Natural killer cell (primary cell): ENCODE data around the gene EPB41L4B. TPM values are rescaled to one million over a fixed set of nuclear protein-coding genes. Genes with fewer than 3 reads are reported as not detected.
"Not testable (repeated sequence)": the region's sequence is repeated elsewhere in the genome, so short reads cannot be mapped to it uniquely, and the experiment has no call there.

Experiments used
- ATAC-seq, 3 donors: fragments of 150-1000 bp in 2 of 3; fragments of 200-7000 bp in 1 of 3; cut with Tn5 transposase; 1 replicate in 1 of 3; 2 replicates in 2 of 3; pipeline ENCODE4 v1.10.0; 2021; ENCODE audit warnings: mild to moderate bottlenecking in 2 of 3, moderate library complexity in 2 of 3
- DNase-seq, 2 donors: peaks; one replicate each; pipeline versions ENCODE4 v3.0.0 to v3.0.0-alpha.2; 2013 to 2021; ENCODE audit warnings: mixed read lengths in 1 of 2
- H3K27ac ChIP-seq: one replicate; pipeline ENCODE4 v1.5.1; 2013; ENCODE audit warnings: mild to moderate bottlenecking, low read length
- H3K27me3 ChIP-seq: one replicate; pipeline ENCODE4 v1.6.1; 2013; ENCODE audit warnings: low read length; ENCODE audit not compliant: control insufficient read depth, insufficient read depth
- H3K36me3 ChIP-seq: one replicate; pipeline ENCODE4 v1.6.1; 2013; ENCODE audit warnings: low read length; ENCODE audit not compliant: control insufficient read depth, insufficient read depth
- H3K4me1 ChIP-seq: one replicate; pipeline ENCODE4 v1.6.1; 2013; ENCODE audit warnings: low read length; ENCODE audit not compliant: control insufficient read depth, insufficient read depth
- H3K4me3 ChIP-seq: one replicate; pipeline ENCODE4 v1.5.1; 2013; ENCODE audit warnings: low read length
- H3K9me3 ChIP-seq: one replicate; pipeline ENCODE4 v1.6.1; 2013; ENCODE audit warnings: low read length; ENCODE audit not compliant: control insufficient read depth, insufficient read depth
- H3K27ac Mint-ChIP-seq, 2 donors: one replicate each; pipeline ENCODE4 v1.8.0; 2022; ENCODE audit warnings: mild to moderate bottlenecking in 2 of 2, mixed read lengths in 2 of 2, moderate library complexity in 1 of 2
- H3K27me3 Mint-ChIP-seq, 2 donors: one replicate each; pipeline ENCODE4 v1.8.0; 2022; ENCODE audit warnings: low read depth in 2 of 2, mixed read lengths in 2 of 2
- H3K36me3 Mint-ChIP-seq: one replicate; pipeline ENCODE4 v1.8.0; 2022; ENCODE audit warnings: mixed read lengths
- H3K4me1 Mint-ChIP-seq, 2 donors: one replicate each; pipeline ENCODE4 v1.8.0; 2022; ENCODE audit warnings: mixed read lengths in 2 of 2
- H3K4me3 Mint-ChIP-seq: one replicate; pipeline ENCODE4 v1.8.0; 2022; ENCODE audit warnings: mild to moderate bottlenecking, moderate library complexity, mixed read lengths
- H3K9me3 Mint-ChIP-seq, 2 donors: one replicate each; pipeline ENCODE4 v1.8.0; 2022; ENCODE audit warnings: mixed read lengths in 2 of 2
- WGBS: methylation state at CpG from one replicate; pipeline ENCODE4 v1.1.7; 2013; ENCODE audit warnings: missing lambda C conversion rate; ENCODE audit not compliant: insufficient coverage; 5-methylcytosine and 5-hydroxymethylcytosine counted together
- intact Hi-C: fragments of 100-400 bp; cut with micrococcal nuclease; formaldehyde crosslinking; loops from one replicate; pipeline ENCODE4 v1.14.2; 2022
- total RNA-seq, 4 donors: library from RNA; stranded (reverse); fragments of 120-200 nt in 1 of 4; gene quantifications; one replicate each; pipeline versions ENCODE4 v1.2.3 to v1.2.4, GENCODE V29; 2013 to 2022
- TF ChIP-seq, protein P1 (sequence below): fragments of 200-600 bp; IDR thresholded peaks from one replicate; pipeline ENCODE4 v1.8.0; 2022; ENCODE audit warnings: antibody characterized with exemption

The EPB41L4B gene
- not detected for total RNA-seq
- total RNA-seq (2013): not detected

DNA sequence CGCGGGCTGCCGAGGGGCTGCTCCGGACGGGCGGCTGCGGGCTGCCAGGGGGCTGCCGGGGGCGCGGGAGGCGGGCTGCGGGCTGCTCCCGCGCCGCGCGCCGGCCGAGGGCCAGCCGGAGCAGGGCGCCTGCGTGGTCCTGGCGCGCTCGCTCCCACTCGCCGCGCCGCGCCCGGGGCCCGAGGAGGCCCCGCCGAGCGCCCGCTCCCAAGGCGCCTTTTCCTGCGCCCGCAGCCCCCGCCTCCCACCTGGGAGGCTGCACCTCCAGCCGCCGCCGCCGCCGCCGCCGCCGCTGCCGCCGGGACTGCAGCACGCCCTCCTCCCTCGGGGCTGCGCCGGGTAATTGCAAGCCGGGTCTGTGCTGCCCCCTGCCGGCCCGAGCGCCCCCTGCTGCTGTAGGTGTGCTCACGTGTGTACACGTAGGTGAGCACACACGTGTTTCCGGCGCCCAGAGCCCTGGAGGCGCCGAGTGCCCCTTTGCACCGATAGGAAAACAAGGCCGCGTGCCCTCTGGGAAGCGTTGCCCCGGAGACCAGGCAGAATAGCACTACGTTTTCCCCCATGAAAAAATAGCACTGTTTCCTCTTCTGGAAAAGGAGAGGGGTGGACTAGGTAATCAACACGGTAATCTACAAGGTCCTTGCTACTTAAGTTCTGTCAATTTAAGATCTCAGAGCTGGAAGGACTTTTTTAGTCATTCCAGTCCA lies at the start of gene EPB41L4B:
Gene EPB41L4B, minus strand, starts transcription at position 318 of the 707 bp plus-strand sequence. CDS start 613 bp downstream, outside the sequence.
- H3K36me3 Mint-ChIP-seq: no peaks in the 10 kb centered on the region
- ATAC-seq: peak; percentile 79 to 96 (median 94)
- H3K9me3 Mint-ChIP-seq: no peaks in the 10 kb centered on the region
- peaks cover 5 to 11% of the 10 kb centered on the region in 2 donors for H3K4me1 Mint-ChIP-seq
- peak; percentile 54 to 86 for DNase-seq
- Histone ChIP-seq H3K4me3 (no peak within 1 kb of the TSS), H3K9me3 (no peaks in the 10 kb centered on the region), H3K27me3 (peaks cover 15% of the 10 kb centered on the region), H3K4me1 (peaks cover 12% of the 10 kb centered on the region), H3K27ac (no peak within 1 kb of the TSS), H3K36me3 (no peaks in the 10 kb centered on the region)
- H3K27me3 Mint-ChIP-seq: peaks cover 49 to 73% of the 10 kb centered on the region in 2 donors
- under 1% methylated on average over 72 of the region's 72 CpGs for WGBS
- H3K4me3 Mint-ChIP-seq: peak within 1 kb of the TSS; percentile 93
- intact Hi-C loops: no loop called here
- peak within 1 kb of the TSS in 1 of 2 donors; percentile 58 for H3K27ac Mint-ChIP-seq
- TF ChIP-seq, protein P1, sequence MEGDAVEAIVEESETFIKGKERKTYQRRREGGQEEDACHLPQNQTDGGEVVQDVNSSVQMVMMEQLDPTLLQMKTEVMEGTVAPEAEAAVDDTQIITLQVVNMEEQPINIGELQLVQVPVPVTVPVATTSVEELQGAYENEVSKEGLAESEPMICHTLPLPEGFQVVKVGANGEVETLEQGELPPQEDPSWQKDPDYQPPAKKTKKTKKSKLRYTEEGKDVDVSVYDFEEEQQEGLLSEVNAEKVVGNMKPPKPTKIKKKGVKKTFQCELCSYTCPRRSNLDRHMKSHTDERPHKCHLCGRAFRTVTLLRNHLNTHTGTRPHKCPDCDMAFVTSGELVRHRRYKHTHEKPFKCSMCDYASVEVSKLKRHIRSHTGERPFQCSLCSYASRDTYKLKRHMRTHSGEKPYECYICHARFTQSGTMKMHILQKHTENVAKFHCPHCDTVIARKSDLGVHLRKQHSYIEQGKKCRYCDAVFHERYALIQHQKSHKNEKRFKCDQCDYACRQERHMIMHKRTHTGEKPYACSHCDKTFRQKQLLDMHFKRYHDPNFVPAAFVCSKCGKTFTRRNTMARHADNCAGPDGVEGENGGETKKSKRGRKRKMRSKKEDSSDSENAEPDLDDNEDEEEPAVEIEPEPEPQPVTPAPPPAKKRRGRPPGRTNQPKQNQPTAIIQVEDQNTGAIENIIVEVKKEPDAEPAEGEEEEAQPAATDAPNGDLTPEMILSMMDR: peak; percentile 42

DNA sequence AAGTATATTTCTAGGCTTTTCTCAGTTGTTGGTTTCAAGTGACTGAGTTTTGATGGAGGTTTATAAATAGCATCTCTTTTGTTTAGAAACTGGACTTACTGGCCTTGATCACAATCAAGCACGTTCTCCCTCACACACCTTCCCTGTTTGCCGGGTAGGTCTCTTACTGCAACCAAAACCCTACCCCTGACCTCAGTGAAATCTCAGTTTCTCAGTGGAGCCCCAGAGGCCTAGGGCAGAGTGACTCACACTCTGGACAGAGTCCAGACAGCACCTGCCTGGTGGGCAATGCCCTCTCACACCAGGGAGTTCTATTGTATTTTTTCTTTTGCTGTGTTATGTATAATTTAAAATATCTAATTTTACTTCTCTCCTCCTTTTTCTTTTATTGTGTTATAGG lies 48.4 kb upstream of the EPB41L4B start:
- no peaks in the 10 kb centered on the region for H3K27me3 ChIP-seq
- no peaks in the 10 kb centered on the region for H3K4me1 Mint-ChIP-seq
- 78% methylated on average over 2 of the region's 2 CpGs for WGBS
- no peaks in the 10 kb centered on the region for H3K36me3 Mint-ChIP-seq
- no peaks in the 10 kb centered on the region for H3K4me1 ChIP-seq
- no peak overlapping the region for H3K4me3 ChIP-seq
- no peak overlapping the region for H3K27ac Mint-ChIP-seq
- H3K27me3 Mint-ChIP-seq: peaks cover 0 to 1% of the 10 kb centered on the region in 2 donors
- TF ChIP-seq, protein P1: no peak
- H3K9me3 ChIP-seq: no peaks in the 10 kb centered on the region
- intact Hi-C loops: no loop called here
- DNase-seq (no peak), ATAC-seq (no peak)
- H3K36me3 ChIP-seq: no peaks in the 10 kb centered on the region
- H3K4me3 Mint-ChIP-seq: no peak overlapping the region
- no peak overlapping the region for H3K27ac ChIP-seq
- H3K9me3 Mint-ChIP-seq: peaks cover 0 to 3% of the 10 kb centered on the region in 2 donors

DNA sequence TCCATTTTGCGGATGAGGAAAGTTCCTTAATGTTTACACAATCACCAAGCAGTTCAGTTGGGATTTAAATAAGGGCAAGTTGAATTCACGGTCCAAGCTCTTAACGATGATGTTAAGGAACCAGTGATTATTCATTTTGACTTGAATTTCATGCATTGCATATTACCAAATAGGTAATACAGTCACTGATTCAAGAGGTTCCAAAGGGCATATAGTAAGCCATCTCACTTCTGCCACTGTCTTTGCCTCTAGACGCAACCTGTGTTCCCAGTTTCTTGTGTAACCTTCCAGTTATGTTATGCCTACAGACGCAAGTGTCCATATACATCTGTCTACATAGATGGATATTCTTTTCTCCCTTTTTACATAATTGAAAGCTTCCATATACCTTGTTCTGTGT lies 39.9 kb upstream of the EPB41L4B start:
- Mint-ChIP-seq H3K27me3 (peaks cover 0 to 8% of the 10 kb centered on the region in 2 donors), H3K4me1 (no peaks in the 10 kb centered on the region), H3K36me3 (no peaks in the 10 kb centered on the region), H3K9me3 (no peaks in the 10 kb centered on the region), H3K4me3 (no peak overlapping the region), H3K27ac (no peak overlapping the region)
- no peaks in the 10 kb centered on the region for H3K27me3 ChIP-seq
- H3K27ac ChIP-seq: no peak overlapping the region
- H3K36me3 ChIP-seq: no peaks in the 10 kb centered on the region
- TF ChIP-seq, protein P1: no peak
- no peak for DNase-seq
- H3K4me3 ChIP-seq: no peak overlapping the region
- no peak for ATAC-seq
- no peaks in the 10 kb centered on the region for H3K9me3 ChIP-seq
- intact Hi-C loops: no loop called here
- no peaks in the 10 kb centered on the region for H3K4me1 ChIP-seq
- WGBS: 90% methylated on average over 5 of the region's 5 CpGs

DNA sequence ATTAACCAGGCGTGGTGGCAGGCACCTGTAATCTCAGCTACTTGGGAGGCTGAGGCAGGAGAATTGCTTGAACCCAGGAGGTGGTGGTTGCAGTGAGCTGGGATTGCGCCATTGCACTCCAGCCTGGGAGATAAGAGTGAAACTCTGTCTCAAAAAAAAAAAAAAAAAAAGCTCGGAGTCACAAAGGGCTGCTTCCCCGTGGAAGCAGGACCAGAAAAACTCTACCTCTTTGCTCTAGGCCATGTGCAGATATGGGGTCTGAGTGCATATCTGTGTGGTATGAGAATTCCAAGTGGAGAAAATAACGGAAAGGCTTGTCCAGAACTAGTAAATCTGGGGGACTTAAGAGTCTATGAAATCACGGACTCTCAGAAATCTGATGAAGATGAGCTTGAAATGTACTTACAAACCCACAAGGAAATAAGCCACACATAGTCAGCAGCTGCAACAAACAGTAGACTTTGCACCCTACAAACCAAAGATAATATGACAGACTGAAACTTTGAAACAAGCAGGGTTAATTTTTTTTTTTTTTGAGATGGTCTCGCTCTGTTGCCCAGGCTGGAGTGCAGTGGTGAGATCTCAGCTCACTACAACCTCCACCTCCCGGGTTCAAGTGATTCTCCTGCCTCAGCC lies 38.2 kb upstream of the EPB41L4B start:
- intact Hi-C loops, H3K36me3 Mint-ChIP-seq, H3K36me3 ChIP-seq, H3K4me1 Mint-ChIP-seq, H3K4me3 Mint-ChIP-seq, H3K4me1 ChIP-seq, H3K27ac ChIP-seq, DNase-seq, H3K9me3 Mint-ChIP-seq, ATAC-seq, H3K27ac Mint-ChIP-seq, H3K27me3 Mint-ChIP-seq, H3K27me3 ChIP-seq, H3K9me3 ChIP-seq, H3K4me3 ChIP-seq: not testable (repeated sequence)
- WGBS: 88% methylated on average over 7 of the region's 8 CpGs
